ENCODE measurements around the gene LIPK.
"Not testable (repeated sequence)": the region's sequence is repeated elsewhere in the genome, so short reads cannot be mapped to it uniquely, and the experiment has no call there.

The LIPK gene

DNA sequence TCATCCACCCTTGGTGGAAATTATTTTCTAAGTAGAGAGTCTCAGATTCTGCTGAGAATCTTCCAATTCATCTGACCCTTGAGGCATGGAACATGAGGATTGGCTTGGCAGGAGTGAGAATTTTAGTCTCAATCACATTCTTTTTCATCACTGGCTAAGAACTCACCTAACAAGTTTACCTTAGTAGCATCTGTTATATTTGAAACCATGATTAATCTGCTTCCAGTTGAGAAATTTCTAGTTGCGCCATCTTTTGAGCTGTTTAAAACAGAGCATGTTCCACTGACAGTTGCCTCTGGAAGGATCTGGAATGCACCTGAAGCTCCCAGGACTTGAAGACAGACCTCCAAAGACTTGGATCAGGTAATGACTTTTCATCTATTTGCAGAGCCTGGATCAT, at the start of gene LIPK:
LIPK (plus strand) TSS at position 292 of the 400 bp plus-strand sequence. CDS start 18,295 bp downstream, outside the sequence.
- H3K4me3 Mint-ChIP-seq = no peak within 1 kb of the TSS
- no peaks in the 10 kb centered on the region for H3K36me3 Mint-ChIP-seq (ENCODE audit: low read depth)
- H3K9me3 Mint-ChIP-seq = no peaks in the 10 kb centered on the region
- DNase-seq (ENCODE audit: low spot score) = no peak
- no peak within 1 kb of the TSS for H3K27ac Mint-ChIP-seq
- no peaks in the 10 kb centered on the region for H3K4me1 Mint-ChIP-seq (ENCODE audit: low read depth)
- peaks cover 26% of the 10 kb centered on the region for H3K27me3 Mint-ChIP-seq (ENCODE audit: low read depth)

- H3K4me3 Mint-ChIP-seq = no peak overlapping the region
- H3K27me3 Mint-ChIP-seq (ENCODE audit: low read depth) = peaks cover 9% of the 10 kb centered on the region
- DNase-seq (ENCODE audit: low spot score) = no peak
- no peaks in the 10 kb centered on the region for H3K4me1 Mint-ChIP-seq (ENCODE audit: low read depth)
- H3K27ac Mint-ChIP-seq = no peak overlapping the region
- no peaks in the 10 kb centered on the region for H3K36me3 Mint-ChIP-seq (ENCODE audit: low read depth)
- no peaks in the 10 kb centered on the region for H3K9me3 Mint-ChIP-seq
Measured at GRCh38 chr10:88657901-88658300, 48.1 kb upstream of the LIPK start.

DNA sequence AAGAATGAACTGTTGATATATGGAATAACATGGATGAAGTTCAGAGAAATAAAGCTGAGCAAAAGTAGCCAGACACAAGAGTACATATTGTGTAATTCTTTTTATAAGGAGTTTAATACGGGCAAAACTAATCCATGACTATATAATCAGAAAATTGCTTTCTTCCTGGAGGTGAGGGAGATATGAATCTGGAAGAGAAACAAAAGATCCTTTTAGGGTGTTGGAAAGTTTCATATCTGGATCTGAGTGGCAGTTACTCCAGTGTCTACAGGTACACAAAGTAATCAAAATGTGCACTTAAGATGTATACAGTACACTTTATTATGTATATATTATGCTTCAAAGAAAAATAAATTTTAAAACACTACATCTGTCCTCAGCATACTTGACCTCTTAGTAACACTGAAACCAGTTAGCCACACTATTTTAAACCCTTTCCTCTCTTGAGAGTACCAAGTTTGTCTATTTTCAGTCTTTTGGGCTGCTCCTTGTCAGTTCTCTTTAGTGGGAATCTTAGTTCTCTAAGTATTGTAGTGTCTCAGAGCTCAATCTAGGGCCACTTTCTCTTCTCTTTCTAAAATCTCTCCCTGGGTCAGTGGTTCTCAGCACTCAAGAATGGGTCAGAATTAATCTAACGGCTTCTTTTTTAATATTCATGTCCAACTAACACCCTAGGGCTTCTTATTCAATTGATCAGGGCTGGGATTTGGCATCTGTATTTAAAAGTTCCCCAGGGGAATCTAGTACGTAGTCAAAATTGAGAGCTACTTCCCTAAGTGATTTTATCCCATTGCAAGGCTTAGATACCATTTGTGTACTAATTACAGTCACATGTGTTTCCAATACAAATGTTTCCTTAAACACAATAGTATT, 46.1 kb upstream of the LIPK start:
- Mint-ChIP-seq H3K27ac (no peak overlapping the region), H3K27me3 (ENCODE audit: low read depth) (peaks cover 9% of the 10 kb centered on the region), H3K4me1 (ENCODE audit: low read depth) (no peaks in the 10 kb centered on the region), H3K9me3 (no peaks in the 10 kb centered on the region), H3K36me3 (ENCODE audit: low read depth) (no peaks in the 10 kb centered on the region), H3K4me3 (no peak overlapping the region)
- DNase-seq (ENCODE audit: low spot score) = no peak

DNA sequence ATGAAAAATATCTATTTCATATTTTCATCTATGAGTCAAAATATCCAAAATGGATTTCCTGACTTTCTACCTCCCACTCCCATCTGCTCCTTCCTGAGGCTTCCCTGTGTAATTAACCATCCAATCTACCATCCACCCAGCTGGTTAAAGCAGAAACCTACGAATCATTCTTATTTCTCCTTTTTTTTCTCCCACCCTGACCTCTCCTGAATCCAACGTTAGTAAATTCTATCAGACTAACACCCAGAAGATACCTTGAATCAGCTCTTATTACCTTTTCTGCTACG, 45.5 kb upstream of the LIPK start:
- peaks cover 9% of the 10 kb centered on the region for H3K27me3 Mint-ChIP-seq (ENCODE audit: low read depth)
- DNase-seq (ENCODE audit: low spot score) = no peak
- H3K4me3 Mint-ChIP-seq = no peak overlapping the region
- H3K4me1 Mint-ChIP-seq (ENCODE audit: low read depth) = no peaks in the 10 kb centered on the region
- H3K27ac Mint-ChIP-seq = no peak overlapping the region
- no peaks in the 10 kb centered on the region for H3K36me3 Mint-ChIP-seq (ENCODE audit: low read depth)
- no peaks in the 10 kb centered on the region for H3K9me3 Mint-ChIP-seq

- H3K27ac Mint-ChIP-seq = no peak overlapping the region
- no peaks in the 10 kb centered on the region for H3K36me3 Mint-ChIP-seq (ENCODE audit: low read depth)
- H3K4me1 Mint-ChIP-seq (ENCODE audit: low read depth) = no peaks in the 10 kb centered on the region
- no peak for DNase-seq (ENCODE audit: low spot score)
- no peaks in the 10 kb centered on the region for H3K9me3 Mint-ChIP-seq
- no peak overlapping the region for H3K4me3 Mint-ChIP-seq
- H3K27me3 Mint-ChIP-seq (ENCODE audit: low read depth) = peaks cover 9% of the 10 kb centered on the region
Measured at GRCh38 chr10:88661018-88661417, 45.0 kb upstream of the LIPK start.

DNA sequence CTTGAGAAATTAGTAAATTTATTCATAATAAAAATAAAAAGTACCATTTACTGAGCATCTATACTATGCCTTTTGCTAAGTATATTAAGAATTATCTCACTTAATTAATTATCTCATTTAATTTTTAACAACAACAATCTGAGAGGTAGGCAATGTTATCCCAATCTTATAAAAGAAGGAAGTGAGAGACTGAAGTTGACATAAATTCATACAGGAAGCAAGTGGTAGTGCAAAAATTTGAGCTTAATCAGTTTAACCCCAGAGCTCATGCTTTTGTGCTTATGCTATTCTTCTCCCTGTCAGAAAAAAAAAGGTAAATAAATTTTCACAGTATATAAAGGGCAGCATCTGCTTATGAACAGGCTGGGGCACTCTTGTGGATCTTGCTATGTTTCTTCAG, 44.5 kb upstream of the LIPK start:
- no peaks in the 10 kb centered on the region for H3K36me3 Mint-ChIP-seq (ENCODE audit: low read depth)
- H3K4me3 Mint-ChIP-seq = no peak overlapping the region
- no peaks in the 10 kb centered on the region for H3K4me1 Mint-ChIP-seq (ENCODE audit: low read depth)
- H3K9me3 Mint-ChIP-seq = no peaks in the 10 kb centered on the region
- peaks cover 9% of the 10 kb centered on the region for H3K27me3 Mint-ChIP-seq (ENCODE audit: low read depth)
- no peak overlapping the region for H3K27ac Mint-ChIP-seq
- DNase-seq (ENCODE audit: low spot score) = no peak

DNA sequence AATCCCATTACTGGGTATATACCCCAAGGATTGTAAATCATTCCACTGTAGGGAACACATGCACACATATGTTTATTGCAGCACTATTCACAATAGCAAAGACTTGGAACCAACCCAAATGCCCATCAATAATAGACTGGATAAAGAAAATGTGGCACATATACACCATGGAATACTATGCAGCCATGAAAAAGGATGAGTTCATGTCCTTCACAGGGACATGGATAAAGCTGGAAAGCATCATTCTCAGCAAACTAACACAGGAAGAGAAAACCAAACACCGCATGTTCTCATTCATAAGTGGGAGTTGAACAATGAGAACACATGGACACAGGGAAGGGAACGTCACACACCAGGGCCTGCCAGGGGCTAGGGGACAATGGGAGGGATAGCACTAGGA, 42.9 kb upstream of the LIPK start:
- H3K4me3 Mint-ChIP-seq; DNase-seq (ENCODE audit: low spot score); H3K36me3 Mint-ChIP-seq (ENCODE audit: low read depth); H3K9me3 Mint-ChIP-seq; H3K27ac Mint-ChIP-seq; H3K4me1 Mint-ChIP-seq (ENCODE audit: low read depth); H3K27me3 Mint-ChIP-seq (ENCODE audit: low read depth): not testable (repeated sequence)

- Mint-ChIP-seq H3K27ac (no peak within 1 kb of the TSS), H3K27me3 (ENCODE audit: low read depth) (peaks cover 12% of the 10 kb centered on the region), H3K9me3 (no peaks in the 10 kb centered on the region), H3K36me3 (ENCODE audit: low read depth) (no peaks in the 10 kb centered on the region), H3K4me3 (no peak within 1 kb of the TSS), H3K4me1 (ENCODE audit: low read depth) (no peaks in the 10 kb centered on the region)
- DNase-seq (ENCODE audit: low spot score) = no peak
Measured at GRCh38 chr10:88664142-88664541, 41.9 kb upstream of the LIPK start, which contains the start of gene LIPF. LIPF (plus strand) TSS chr10:88664442; CDS start chr10:88667298, 2,856 bp downstream.

GRCh38 chr10:88668465-88668864, 37.6 kb upstream of the LIPK start:
- Mint-ChIP-seq H3K9me3 (no peaks in the 10 kb centered on the region), H3K27ac (no peak overlapping the region), H3K27me3 (ENCODE audit: low read depth) (peaks cover 15% of the 10 kb centered on the region), H3K4me3 (no peak overlapping the region), H3K4me1 (ENCODE audit: low read depth) (peaks cover 5% of the 10 kb centered on the region), H3K36me3 (ENCODE audit: low read depth) (no peaks in the 10 kb centered on the region)
- DNase-seq (ENCODE audit: low spot score) = no peak

DNA sequence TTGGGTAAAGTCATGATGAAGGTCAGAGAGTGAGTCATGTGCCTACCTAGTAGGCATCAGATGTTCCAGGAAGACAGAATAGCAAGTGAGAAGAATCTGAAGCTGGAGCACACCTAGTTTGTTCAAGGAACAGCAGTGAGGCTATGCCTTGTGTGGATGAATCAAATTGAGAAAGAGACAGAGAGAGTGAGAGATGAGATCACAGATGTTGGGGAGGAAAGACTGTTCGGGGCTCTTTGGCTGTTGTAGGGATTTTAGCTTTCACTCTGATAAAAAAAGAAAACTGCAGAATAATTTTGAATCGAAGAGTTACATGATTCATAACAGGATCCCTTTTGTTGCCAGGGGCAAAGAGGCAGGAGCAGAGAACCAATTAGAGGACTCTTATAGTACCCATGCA, 35.6 kb upstream of the LIPK start:
- peak; percentile 10 for DNase-seq (ENCODE audit: low spot score)
- H3K27me3 Mint-ChIP-seq (ENCODE audit: low read depth) = peaks cover 19% of the 10 kb centered on the region
- no peak overlapping the region for H3K4me3 Mint-ChIP-seq
- H3K9me3 Mint-ChIP-seq = no peaks in the 10 kb centered on the region
- H3K4me1 Mint-ChIP-seq (ENCODE audit: low read depth) = peaks cover 5% of the 10 kb centered on the region
- no peak overlapping the region for H3K27ac Mint-ChIP-seq
- H3K36me3 Mint-ChIP-seq (ENCODE audit: low read depth) = no peaks in the 10 kb centered on the region

- Mint-ChIP-seq H3K36me3 (ENCODE audit: low read depth) (no peaks in the 10 kb centered on the region), H3K27me3 (ENCODE audit: low read depth) (peaks cover 24% of the 10 kb centered on the region), H3K4me1 (ENCODE audit: low read depth) (peaks cover 5% of the 10 kb centered on the region), H3K27ac (no peak overlapping the region), H3K4me3 (no peak overlapping the region), H3K9me3 (no peaks in the 10 kb centered on the region)
- DNase-seq (ENCODE audit: low spot score) = no peak
Measured at GRCh38 chr10:88672041-88672440, 34.0 kb upstream of the LIPK start.

DNA sequence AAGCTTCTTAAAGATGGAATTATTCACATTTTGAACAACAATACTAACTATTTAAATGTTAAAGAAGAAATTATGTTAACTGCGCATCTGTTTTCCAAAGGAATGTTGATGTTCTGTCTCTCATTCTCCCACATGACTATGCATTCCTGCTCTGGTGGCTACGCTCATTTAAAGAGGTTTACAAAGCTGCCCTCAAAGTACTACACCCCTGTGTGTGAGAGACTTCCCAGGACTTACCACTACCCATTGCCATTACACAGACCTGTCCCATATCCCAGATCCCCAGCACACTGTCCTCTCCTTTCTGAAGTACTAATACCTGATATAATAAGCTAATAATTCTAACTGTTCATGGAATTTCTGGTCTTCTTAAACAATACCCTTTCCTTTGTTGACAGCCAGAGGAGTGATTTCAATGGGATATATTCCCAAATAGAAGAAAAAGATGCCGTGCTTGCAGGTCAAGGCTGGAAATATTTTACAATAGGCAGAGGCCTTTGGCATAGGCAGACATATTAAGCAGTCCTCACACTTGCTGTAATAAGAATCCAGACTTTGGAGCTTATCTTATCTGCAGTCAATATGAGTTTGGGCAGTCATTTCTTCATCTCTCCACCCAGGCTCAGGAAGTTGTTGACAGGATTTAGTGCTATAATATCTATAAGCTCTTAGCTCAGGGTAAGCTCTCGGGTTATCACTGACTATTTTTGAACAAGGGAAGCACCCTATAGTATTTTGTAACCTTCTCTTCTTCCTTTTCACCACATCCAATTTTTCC, 29.6 kb upstream of the LIPK start:
- Mint-ChIP-seq H3K4me3 (no peak overlapping the region), H3K9me3 (no peaks in the 10 kb centered on the region), H3K4me1 (ENCODE audit: low read depth) (no peaks in the 10 kb centered on the region), H3K27me3 (ENCODE audit: low read depth) (peaks cover 30% of the 10 kb centered on the region), H3K27ac (no peak overlapping the region), H3K36me3 (ENCODE audit: low read depth) (no peaks in the 10 kb centered on the region)
- DNase-seq (ENCODE audit: low spot score) = no peak

- H3K4me3 Mint-ChIP-seq = no peak overlapping the region
- no peaks in the 10 kb centered on the region for H3K4me1 Mint-ChIP-seq (ENCODE audit: low read depth)
- no peak overlapping the region for H3K27ac Mint-ChIP-seq
- H3K36me3 Mint-ChIP-seq (ENCODE audit: low read depth) = no peaks in the 10 kb centered on the region
- H3K27me3 Mint-ChIP-seq (ENCODE audit: low read depth) = peaks cover 28% of the 10 kb centered on the region
- H3K9me3 Mint-ChIP-seq = no peaks in the 10 kb centered on the region
- no peak for DNase-seq (ENCODE audit: low spot score)
Measured at GRCh38 chr10:88680958-88681357, 25.1 kb upstream of the LIPK start.

DNA sequence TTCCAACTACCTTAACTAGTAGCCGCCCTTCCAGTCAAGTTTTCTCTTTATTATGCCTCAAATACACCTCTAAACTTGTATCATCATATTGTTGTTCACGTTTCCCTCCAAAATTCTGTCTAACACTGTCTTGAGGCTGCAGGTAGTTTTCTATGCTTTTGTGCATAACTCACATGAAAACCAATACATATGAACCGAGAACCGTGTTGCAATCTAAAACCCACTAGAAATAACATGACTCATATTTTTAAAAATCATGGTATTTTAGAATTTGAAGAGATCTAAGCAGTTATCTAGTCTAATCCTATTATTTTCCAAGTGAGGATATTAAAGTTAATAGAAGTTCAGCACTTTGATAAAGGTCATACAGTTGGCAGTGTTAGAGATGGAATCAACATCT, 23.6 kb upstream of the LIPK start:
- H3K27me3 Mint-ChIP-seq (ENCODE audit: low read depth) = peaks cover 28% of the 10 kb centered on the region
- H3K4me3 Mint-ChIP-seq = no peak overlapping the region
- no peak for DNase-seq (ENCODE audit: low spot score)
- H3K4me1 Mint-ChIP-seq (ENCODE audit: low read depth) = no peaks in the 10 kb centered on the region
- H3K36me3 Mint-ChIP-seq (ENCODE audit: low read depth) = no peaks in the 10 kb centered on the region
- H3K27ac Mint-ChIP-seq = no peak overlapping the region
- no peaks in the 10 kb centered on the region for H3K9me3 Mint-ChIP-seq
